HG03175 (cell line): ENCODE data around the gene GPR150.
A peak's percentile ranks its signal among the peaks of the same experiment; 100 is the strongest.

Experiments
- ATAC-seq: cut with Tn5 transposase; IDR thresholded peaks from one replicate; pipeline ENCODE4 v1.9.1; 2021; ENCODE audit warnings: mild to moderate bottlenecking, moderate library complexity; ENCODE audit not compliant: unreplicated experiment

GPR150 gene

GRCh38 chr5:95620030-95620869 is at the start of gene GPR150:
Gene GPR150 (plus strand): TSS chr5:95620087. CDS start chr5:95620276, 189 bp downstream.
- peak; percentile 67 for ATAC-seq

- no peak for ATAC-seq
Measured at GRCh38 chr5:95572016-95572415, 47.9 kb upstream of the GPR150 start.

- no peak for ATAC-seq
Measured at GRCh38 chr5:95581576-95581975, 38.3 kb upstream of the GPR150 start.

- no peak for ATAC-seq
Measured at GRCh38 chr5:95583992-95584391, 35.9 kb upstream of the GPR150 start.

- ATAC-seq, result no peak
Measured at GRCh38 chr5:95590880-95591279, 29.0 kb upstream of the GPR150 start.

- peak; percentile 66 for ATAC-seq
Measured at GRCh38 chr5:95591490-95591901, 28.4 kb upstream of the GPR150 start.

GRCh38 chr5:95595289-95595931 is 24.5 kb upstream of the GPR150 start:
- ATAC-seq, result no peak

GRCh38 chr5:95599252-95599651 is 20.6 kb upstream of the GPR150 start:
- no peak for ATAC-seq

GRCh38 chr5:95600557-95600956 is 19.3 kb upstream of the GPR150 start:
- no peak for ATAC-seq

- no peak for ATAC-seq
Measured at GRCh38 chr5:95605786-95606185, 14.1 kb upstream of the GPR150 start.

- no peak for ATAC-seq
Measured at GRCh38 chr5:95606419-95606818, 13.5 kb upstream of the GPR150 start.

GRCh38 chr5:95609711-95610110 is 10.2 kb upstream of the GPR150 start:
- no peak for ATAC-seq

- ATAC-seq, result no peak
Measured at GRCh38 chr5:95610546-95610945, 9.3 kb upstream of the GPR150 start.

- no peak for ATAC-seq
Measured at GRCh38 chr5:95611396-95611795, 8.5 kb upstream of the GPR150 start.

GRCh38 chr5:95613514-95613913 is 6.4 kb upstream of the GPR150 start:
- ATAC-seq, result no peak

- peak; percentile 74 for ATAC-seq
Measured at GRCh38 chr5:95615164-95615467, 4.8 kb upstream of the GPR150 start.

- no peak for ATAC-seq
Measured at GRCh38 chr5:95617057-95617456, 2.8 kb upstream of the GPR150 start.

- ATAC-seq, result no peak
Measured at GRCh38 chr5:95619096-95619495, 791 bp upstream of the GPR150 start.

GRCh38 chr5:95619514-95620029 is 315 bp upstream of the GPR150 start:
- ATAC-seq, result no peak

- ATAC-seq, result peak; percentile 48
Measured at GRCh38 chr5:95620870-95621838, 1.3 kb downstream of the GPR150 start.
